DMS114 treated with DMSO at 0.1 percent for 48 hours (cell line): ENCODE results near the gene ARHGAP26.
"Not testable (repeated sequence)": the region's sequence is repeated elsewhere in the genome, so short reads cannot be mapped to it uniquely, and the experiment has no call there.

ENCODE experiments used
- DNase-seq: peaks from one replicate; lab custom pipeline; 2025; ENCODE audit not compliant: unreplicated experiment; lab: John Stamatoyannopoulos, UW

ARHGAP26 gene

GRCh38 chr5:142928999-142929398 is 158.8 kb downstream of the ARHGAP26 start:
- DNase-seq: not testable (repeated sequence)

- no peak for DNase-seq
Observed at GRCh38 chr5:142929587-142929986, 159.4 kb downstream of the ARHGAP26 start.

GRCh38 chr5:142930395-142931110 is 160.4 kb downstream of the ARHGAP26 start:
- DNase-seq: no peak

DNA sequence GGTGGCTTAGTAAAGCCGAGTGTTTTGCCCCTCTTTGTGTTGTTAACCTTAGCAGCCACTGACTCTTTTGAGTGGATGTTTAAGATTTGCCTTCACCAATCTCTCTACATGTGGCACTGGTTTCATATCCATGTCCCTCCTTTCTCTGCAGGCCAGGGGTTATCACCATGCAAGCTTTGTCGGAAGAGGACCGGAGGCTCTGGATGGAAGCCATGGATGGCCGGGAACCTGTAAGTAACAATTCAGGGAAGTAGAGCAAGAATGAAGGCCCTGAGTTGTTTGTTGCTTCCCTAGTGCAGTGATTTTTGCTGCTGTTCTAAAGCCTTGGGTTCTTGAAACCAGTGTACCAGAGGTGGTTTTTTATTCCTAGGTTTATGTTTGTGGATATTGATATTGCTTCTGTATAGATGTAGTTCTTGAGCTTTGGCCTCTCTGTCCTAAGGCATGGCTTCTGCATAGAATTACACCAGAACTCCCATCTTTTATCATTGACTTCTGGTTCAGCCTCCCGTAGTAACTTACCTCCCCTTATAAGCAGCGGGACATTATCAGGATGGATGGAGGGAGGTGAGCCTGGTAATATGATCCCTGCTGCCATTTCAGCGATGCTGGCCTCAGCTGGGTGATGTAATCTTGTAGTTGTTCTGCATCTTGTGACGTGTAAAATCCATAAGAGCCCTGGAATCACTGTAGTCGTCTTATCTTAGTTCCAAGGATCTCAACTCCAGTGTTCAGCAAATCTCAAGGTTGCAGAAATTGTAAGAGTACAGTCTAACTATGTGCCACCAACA is 161.9 kb downstream of the ARHGAP26 start:
- DNase-seq: no peak

DNA sequence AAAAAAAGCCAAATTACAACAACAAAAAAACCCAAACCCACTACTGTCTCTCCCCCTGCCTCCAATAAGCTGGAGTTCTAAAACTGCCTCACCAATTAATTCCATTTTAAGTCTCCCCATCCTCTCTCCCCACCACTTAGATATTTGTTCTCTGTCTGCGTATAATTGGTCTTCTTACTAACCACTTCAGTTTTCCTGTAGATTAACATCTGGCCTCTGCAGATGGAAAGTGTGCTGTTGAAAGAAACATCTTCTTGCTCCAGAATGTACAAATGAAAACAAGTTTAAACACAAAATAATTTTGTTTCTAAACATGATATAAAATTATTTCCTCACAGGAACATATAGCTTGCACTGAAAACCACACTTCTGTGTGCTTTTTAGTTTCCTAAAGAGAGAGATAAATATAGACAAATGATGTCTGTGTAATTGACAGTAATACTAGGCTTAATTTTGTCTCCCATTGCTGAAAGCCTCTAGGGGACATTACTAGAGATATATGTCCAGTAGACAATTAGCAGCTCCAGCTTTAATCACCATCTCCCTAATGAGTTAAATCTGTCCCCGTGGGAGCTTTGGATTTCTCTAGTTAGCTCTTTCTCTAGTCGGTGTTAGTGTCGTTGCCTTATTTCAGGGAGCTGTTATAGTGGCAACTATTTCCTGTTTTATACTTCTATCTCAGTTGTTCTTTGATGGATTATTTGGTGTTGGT is 164.0 kb downstream of the ARHGAP26 start:
- DNase-seq: no peak

DNA sequence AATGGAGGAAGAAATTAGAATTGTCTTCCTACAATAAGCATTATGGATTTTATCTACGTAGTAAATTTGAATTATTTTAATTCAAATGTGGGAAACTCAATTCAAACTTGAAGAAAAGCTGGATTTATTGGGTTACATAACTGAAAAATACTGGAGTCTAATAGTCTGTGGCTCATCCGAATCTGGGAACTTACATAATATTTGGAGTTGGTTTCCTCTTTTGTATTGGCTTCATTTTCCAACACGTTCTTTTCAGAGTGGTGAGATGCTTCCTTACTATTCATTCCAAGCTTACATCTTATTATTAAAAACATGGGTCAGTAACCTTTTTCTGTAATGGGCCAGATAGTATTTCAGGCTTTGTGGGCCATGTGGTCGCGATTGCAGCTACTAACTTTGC is 164.8 kb downstream of the ARHGAP26 start:
- DNase-seq: no peak

DNA sequence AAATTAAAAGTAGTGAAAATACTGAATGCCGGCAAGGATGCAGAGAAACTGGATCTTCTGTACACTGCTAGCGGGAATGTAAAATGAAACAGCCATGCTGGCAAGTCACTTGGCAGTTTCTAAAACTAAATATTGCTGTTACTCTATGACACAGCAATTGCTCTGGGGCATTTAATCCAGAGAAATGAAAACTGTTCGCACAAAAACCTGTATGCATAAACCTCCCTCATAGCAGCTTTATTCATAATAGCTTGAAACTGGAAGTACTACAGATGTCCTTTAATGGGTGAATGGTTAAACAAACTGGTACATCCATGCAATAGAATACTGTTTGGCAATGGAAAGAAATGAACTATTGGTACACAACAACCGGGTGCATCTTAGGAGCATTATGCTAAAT is 167.2 kb downstream of the ARHGAP26 start:
- DNase-seq: no peak

DNA sequence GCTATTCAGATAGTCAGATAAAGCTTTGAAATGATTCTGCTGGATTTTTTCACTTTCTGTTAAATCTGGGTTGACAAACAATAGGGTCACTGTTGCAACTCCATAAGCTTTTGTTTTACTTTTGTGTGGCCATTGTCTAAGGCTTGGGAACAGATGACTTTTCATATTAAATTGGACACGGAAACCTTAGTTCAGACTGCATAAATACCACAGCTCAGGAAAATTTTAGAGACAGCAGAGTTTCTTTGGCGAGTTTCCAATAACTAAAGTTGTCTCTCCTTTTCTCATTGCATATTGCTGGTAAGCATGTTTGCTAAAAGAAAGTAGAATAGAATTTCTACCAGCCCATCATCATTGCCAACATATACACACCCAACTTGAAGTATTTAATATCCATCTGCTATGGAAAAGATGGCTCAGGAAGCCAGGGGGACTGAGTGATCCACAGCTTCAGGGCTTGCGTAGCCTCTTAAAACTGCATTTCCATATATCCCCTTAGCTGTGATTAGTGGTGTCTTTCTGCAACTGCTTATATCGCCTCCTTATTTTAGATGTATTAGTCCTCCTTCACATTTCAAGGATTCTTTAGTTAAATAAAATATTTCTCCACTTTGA is 168.2 kb downstream of the ARHGAP26 start:
- DNase-seq: no peak

DNA sequence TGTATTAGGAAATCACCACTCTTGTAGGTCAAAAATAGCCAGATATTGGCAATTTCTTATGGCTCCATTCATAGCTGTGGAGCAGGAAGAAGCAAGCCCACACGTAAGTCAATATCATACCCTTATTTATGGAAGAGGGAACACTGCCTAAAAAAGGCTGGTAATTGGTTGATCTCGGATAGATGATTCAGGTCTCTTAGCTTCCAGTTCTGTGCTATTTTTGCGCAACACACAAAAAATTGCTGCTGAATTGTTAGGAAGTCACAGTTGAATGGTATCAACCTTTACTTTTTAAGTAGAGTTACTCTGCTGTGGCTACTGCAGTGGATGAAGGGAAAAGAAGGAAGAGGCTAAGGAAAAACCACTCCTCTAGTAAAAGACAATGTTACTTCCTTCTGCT is 168.8 kb downstream of the ARHGAP26 start:
- DNase-seq: no peak

DNA sequence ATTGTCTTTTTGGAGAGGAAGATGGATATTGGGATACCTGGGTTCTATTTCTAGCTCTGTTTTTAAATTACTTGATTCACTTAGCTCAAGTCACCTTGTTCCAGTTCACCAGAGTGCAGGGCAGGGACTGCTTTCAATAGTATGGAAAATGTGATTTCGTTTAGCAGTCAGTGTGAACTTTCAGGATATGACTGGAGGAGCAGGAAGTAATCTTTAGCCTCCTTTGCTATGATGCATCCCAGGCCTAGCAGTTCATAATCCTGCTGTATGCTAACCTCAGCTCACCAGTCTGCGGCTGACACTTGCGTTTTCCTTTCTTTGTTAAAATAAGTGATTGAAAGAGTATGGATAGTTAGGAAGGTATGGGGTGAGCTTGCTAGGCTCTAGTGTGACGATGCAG is 169.7 kb downstream of the ARHGAP26 start:
- no peak for DNase-seq

DNA sequence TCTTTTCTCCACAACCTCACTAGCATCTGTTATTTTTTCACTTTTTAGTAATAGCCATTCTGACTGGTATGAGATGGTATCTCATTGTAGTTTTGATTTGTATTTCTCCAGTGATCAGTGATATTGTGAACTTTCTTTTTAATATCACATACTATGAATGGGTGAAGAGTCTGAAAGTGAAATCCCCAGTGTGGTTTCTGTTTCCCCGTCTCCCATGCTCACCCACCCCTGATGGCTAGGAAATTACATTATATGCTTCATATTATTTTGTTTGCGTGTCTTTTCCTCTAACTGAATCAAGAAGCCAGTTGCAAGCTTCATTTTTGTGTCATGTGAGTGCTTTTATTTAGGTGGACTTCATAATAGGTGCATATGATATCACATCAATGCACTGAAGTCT is 171.1 kb downstream of the ARHGAP26 start:
- no peak for DNase-seq

GRCh38 chr5:142942901-142943300 is 172.7 kb downstream of the ARHGAP26 start:
- no peak for DNase-seq

- no peak for DNase-seq
Observed at GRCh38 chr5:142944140-142944539, 174.0 kb downstream of the ARHGAP26 start.

GRCh38 chr5:142945321-142945720 is 175.1 kb downstream of the ARHGAP26 start:
- no peak for DNase-seq

DNA sequence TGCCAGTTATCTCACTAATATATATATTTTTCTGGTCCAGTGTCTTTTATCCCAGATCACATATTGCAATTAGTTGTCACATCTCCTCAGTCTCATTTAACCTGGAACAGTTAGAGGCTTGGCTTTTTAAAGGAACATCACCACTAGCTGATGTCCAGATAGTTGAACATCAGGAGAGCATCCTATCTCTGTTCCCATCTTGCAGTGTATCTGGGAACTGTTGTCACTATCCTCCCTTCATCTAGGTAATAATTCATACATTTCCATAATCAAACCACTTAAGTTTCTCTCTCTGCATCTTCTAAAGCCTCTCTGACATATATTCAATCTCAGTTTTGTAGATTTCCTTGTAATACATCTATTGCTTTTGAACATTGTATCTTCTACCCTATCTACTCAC is 175.7 kb downstream of the ARHGAP26 start:
- DNase-seq: no peak

DNA sequence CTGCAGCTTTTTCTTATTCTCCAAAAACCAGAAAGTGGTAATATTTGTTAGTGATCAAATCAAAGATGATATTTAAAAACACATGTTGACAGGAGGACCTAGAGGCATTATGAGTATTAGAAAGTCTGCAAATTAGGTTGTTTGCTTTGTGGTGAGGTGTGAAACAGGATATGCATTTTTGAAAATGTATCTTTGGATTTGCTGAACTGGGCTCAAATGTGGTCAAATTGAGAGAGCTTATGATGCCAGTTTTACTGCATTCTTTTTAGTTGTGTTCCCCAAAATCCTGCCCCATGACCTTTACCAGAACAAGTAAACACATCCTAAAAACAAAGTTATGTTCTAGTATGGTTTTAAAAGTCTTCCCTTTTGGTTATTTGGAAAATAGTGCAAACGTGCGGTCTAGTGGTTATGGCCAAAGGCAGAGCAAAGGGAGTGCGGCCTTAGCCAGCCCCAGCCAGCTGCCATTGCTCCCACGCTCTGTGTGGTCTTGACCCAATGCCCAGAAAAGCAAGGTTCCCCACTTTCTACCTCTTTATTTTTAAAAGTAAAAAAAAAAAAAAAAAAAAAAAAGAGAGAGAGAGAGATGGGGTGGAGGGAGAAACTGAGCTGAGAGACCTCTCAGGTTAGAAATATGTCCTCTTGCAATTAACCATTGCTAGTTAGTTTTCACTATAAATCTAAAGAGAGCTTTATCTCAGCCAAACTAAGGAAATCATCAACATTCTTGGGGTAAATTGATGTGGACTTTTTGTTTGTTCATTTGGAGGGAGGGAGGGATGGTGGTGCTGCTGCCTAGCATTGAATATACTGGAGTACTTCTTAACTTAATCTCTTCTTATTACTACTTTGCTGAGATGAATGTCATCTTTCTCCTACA is 176.6 kb downstream of the ARHGAP26 start:
- DNase-seq: no peak

GRCh38 chr5:142947427-142947709 is 177.2 kb downstream of the ARHGAP26 start:
- no peak for DNase-seq

DNA sequence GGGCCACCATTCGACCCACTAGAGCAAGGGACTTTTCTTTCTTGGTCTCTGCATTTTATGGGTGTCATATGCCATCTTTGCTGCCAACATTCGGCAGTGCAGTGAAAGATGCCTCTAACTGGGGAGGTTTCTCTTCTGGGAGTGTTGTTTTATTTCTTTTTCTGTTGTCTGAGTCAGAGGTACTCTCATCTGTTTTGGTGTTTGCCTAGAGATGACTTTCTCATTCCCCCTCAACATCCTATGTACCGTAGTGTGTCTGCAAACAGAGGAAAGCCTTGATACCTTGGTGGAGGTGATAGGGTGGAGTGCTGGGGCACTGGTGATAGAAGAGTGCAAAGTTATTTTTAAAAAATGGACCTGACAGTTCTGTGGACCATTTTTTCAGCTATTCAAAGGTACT is 182.1 kb downstream of the ARHGAP26 start:
- DNase-seq: no peak

DNA sequence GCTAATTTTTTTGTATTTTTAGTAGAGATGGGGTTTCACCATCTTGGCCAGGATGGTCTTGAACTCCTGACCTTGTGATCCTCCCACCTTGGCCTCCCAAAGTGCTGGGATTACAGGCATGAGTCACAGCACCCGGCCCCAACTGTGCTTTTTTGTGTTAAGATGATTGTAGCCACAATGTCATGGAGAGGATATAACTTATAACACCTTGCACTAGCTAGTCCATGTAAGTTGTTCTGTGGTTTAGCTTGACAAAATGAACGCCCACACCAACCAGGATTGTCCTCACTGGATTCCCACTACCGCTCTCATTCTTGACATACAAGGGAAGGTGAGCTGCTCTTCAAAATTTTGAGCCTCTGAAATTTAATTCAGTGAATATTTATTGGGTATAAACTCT is 182.7 kb downstream of the ARHGAP26 start:
- not testable (repeated sequence) for DNase-seq

GRCh38 chr5:142954455-142954854 is 184.3 kb downstream of the ARHGAP26 start:
- no peak for DNase-seq

DNA sequence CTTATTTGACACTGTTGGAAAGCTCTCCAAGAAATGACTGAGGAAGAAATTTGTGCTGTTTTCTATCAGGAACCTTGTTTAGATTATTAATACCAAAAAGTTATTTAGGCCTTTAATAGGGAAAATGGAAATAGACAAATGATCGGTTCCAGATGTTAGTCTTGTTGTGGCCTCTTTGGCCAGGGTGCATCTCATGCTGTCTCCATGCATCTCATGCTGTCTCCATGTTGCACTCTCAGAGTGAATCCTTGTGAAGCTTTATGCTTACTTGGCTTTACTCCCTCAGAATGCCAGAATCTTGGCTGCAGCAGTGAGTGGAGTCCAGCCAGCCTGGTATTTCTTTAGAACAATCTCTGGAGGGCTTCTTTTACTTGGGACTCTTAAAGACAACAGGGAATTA is 185.5 kb downstream of the ARHGAP26 start:
- DNase-seq: no peak
